OCI-LY7 (cell line): ENCODE data around the gene DNASE1L3. TPM values are rescaled to one million over a fixed set of nuclear protein-coding genes. Genes with fewer than 3 reads are reported as not detected.

ENCODE experiments used
- BruUV-seq: library from RNA; stranded (reverse); fragments of 400-500 nt; replicated peaks from 2 replicates; lab custom pipeline; 2021; lab: Mats Ljungman, UMichigan
- CTCF ChIA-PET: fragments of 300-600 bp; sonication (Branson Sonifier 250); formaldehyde crosslinking; loops from one replicate; lab custom pipeline; 2022; ENCODE audit warnings: antibody characterized with exemption; ENCODE audit not compliant: unreplicated experiment; lab: Charles Lee
- POLR2A ChIA-PET: fragments of 300-600 bp; sonication (Branson Sonifier 250); formaldehyde crosslinking; loops from one replicate; lab custom pipeline; 2022; ENCODE audit warnings: antibody characterized with exemption; lab: Charles Lee
- DNase-seq: peaks from one replicate; pipeline ENCODE4 v3.0.0-alpha.2; 2015; ENCODE audit warnings: low spot score
- H2AFZ ChIP-seq: fragments of 200-600 bp; sonication (generic), shearing (Covaris generic); 2 replicates; pipeline ENCODE4 v1.6.1; 2014; ENCODE audit warnings: mild to moderate bottlenecking, antibody characterized with exemption, low read length, moderate library complexity
- H3K27ac ChIP-seq: fragments of 200-600 bp; sonication (generic); 2 replicates; pipeline ENCODE4 v1.5.1; 2014; ENCODE audit warnings: mixed run types, low read depth, mild to moderate bottlenecking, moderate library complexity, low read length, inconsistent platforms; ENCODE audit not compliant: poor library complexity, severe bottlenecking
- H3K36me3 ChIP-seq: fragments of 200-600 bp; sonication (generic); 2 replicates; pipeline ENCODE4 v1.6.1; 2014; ENCODE audit warnings: mild to moderate bottlenecking, antibody characterized with exemption, low read length, moderate library complexity, mixed read lengths; ENCODE audit not compliant: insufficient read depth
- H3K4me1 ChIP-seq: fragments of 200-600 bp; sonication (generic); 2 replicates; pipeline ENCODE4 v1.5.1; 2014; ENCODE audit warnings: mild to moderate bottlenecking, low read length; ENCODE audit not compliant: insufficient read depth, poor library complexity, severe bottlenecking
- H3K4me2 ChIP-seq: fragments of 200-600 bp; sonication (generic); 2 replicates; pipeline ENCODE4 v1.6.1; 2014; ENCODE audit warnings: mild to moderate bottlenecking, low read length
- H3K4me3 ChIP-seq: fragments of 200-600 bp; sonication (generic); 2 replicates; pipeline ENCODE4 v1.5.1; 2014; ENCODE audit warnings: mild to moderate bottlenecking, low read depth, low read length; ENCODE audit not compliant: poor library complexity, severe bottlenecking
- H3K79me2 ChIP-seq: fragments of 200-600 bp; sonication (generic); 2 replicates; pipeline ENCODE4 v1.6.1; 2016; ENCODE audit warnings: low read depth, mild to moderate bottlenecking, low read length, moderate library complexity, mixed read lengths; ENCODE audit not compliant: insufficient read depth
- H3K9me2 ChIP-seq: fragments of 200-600 bp; sonication (generic); 2 replicates; pipeline ENCODE4 v1.6.1; 2016; ENCODE audit warnings: mild to moderate bottlenecking, low read length, mixed read lengths; ENCODE audit not compliant: insufficient read depth
- H3K9me3 ChIP-seq: fragments of 200-600 bp; sonication (generic); 2 replicates; pipeline ENCODE4 v1.6.1; 2014; ENCODE audit warnings: mild to moderate bottlenecking, mixed run types, low read length, mixed read lengths
- H4K20me1 ChIP-seq: fragments of 200-600 bp; sonication (generic); 2 replicates; pipeline ENCODE4 v1.6.1; 2014; ENCODE audit warnings: mild to moderate bottlenecking, antibody characterized with exemption, low read length, moderate library complexity, mixed read lengths; ENCODE audit not compliant: insufficient read depth
- CTCF ChIP-seq: fragments of 200-600 bp; sonication (generic); conservative IDR thresholded peaks from 2 replicates; pipeline ENCODE4 v1.5.1; 2014; ENCODE audit warnings: mild to moderate bottlenecking, antibody characterized with exemption, low read length, moderate library complexity, mixed read lengths
- EZH2phosphoT487 ChIP-seq: fragments of 200-600 bp; sonication (generic); IDR thresholded peaks from 2 replicates; pipeline ENCODE4 v1.6.1; 2018; ENCODE audit warnings: low read depth, borderline replicate concordance, mild to moderate bottlenecking, mixed run types, antibody characterized with exemption, low read length, moderate library complexity, mixed read lengths
- intact Hi-C: fragments of 100-400 bp; cut with micrococcal nuclease; formaldehyde crosslinking; loops from one replicate; pipeline ENCODE4 v1.10.0; 2022; ENCODE audit not compliant: unreplicated experiment
- total RNA-seq, 2 experiments: library from RNA; depleted of rRNA in 1 of 2; stranded (reverse); fragments of >200 nt in 1 of 2; shearing (Covaris generic) in 1 of 2; gene quantifications; 2 replicates each; pipeline ENCODE4 v1.2.3, GENCODE V29; 2014 to 2022

The DNASE1L3 gene
- total RNA-seq, 2 experiments from 2014 or later: 1.3 TPM; not detected in 1

GRCh38 chr3:58155838-58156237, 54.9 kb downstream of the DNASE1L3 start:
- Histone ChIP-seq H3K4me3 (no peak overlapping the region), H4K20me1 (no peaks in the 10 kb centered on the region), H3K4me1 (no peaks in the 10 kb centered on the region), H3K79me2 (no peaks in the 10 kb centered on the region), H3K27ac (no peak overlapping the region), H3K9me2 (no peaks in the 10 kb centered on the region), H3K4me2 (no peak overlapping the region), H3K9me3 (no peaks in the 10 kb centered on the region), H3K36me3 (peaks cover 3% of the 10 kb centered on the region; the same call in 1 of the 2 replicates), H2AFZ (no peak overlapping the region)
- no peak for DNase-seq
- BruUV-seq: no TSS peak
- intact Hi-C loops: no loop called here
- TF ChIP-seq EZH2phosphoT487: no peak
- TF ChIP-seq CTCF: no peak
- ChIA-PET POLR2A (no interaction called here), CTCF (no interaction called here)

GRCh38 chr3:58154626-58155449, 55.9 kb downstream of the DNASE1L3 start:
- CTCF ChIA-PET: interaction anchor here (0.5 kb wide), 1 partner anchor 23 kb away, joined by 3 read pairs; no protein-coding TSS in a partner anchor
- H2AFZ ChIP-seq: no peak overlapping the region
- intact Hi-C loops: no loop called here
- no peak overlapping the region for H3K4me2 ChIP-seq
- no peak overlapping the region for H3K27ac ChIP-seq
- H4K20me1 ChIP-seq: no peaks in the 10 kb centered on the region
- DNase-seq: no peak
- no TSS peak for BruUV-seq
- H3K4me3 ChIP-seq: no peak overlapping the region
- POLR2A ChIA-PET: interaction anchor here (1.0 kb wide), 1 partner anchor 137 kb away, joined by 6 read pairs; no protein-coding TSS in a partner anchor
- TF ChIP-seq EZH2phosphoT487 (no peak), CTCF (no peak)
- no peaks in the 10 kb centered on the region for H3K9me3 ChIP-seq
- no peaks in the 10 kb centered on the region for H3K79me2 ChIP-seq
- H3K36me3 ChIP-seq: peaks cover 3% of the 10 kb centered on the region; the same call in 1 of the 2 replicates
- H3K4me1 ChIP-seq: no peaks in the 10 kb centered on the region
- H3K9me2 ChIP-seq: no peaks in the 10 kb centered on the region

- Histone ChIP-seq H4K20me1 (no peaks in the 10 kb centered on the region), H3K4me2 (no peak overlapping the region), H3K27ac (no peak overlapping the region), H2AFZ (no peak overlapping the region), H3K9me2 (no peaks in the 10 kb centered on the region), H3K4me1 (no peaks in the 10 kb centered on the region), H3K36me3 (peaks cover 3% of the 10 kb centered on the region; the same call in 1 of the 2 replicates), H3K4me3 (no peak overlapping the region), H3K79me2 (no peaks in the 10 kb centered on the region), H3K9me3 (no peaks in the 10 kb centered on the region)
- DNase-seq: no peak
- no peak for TF ChIP-seq CTCF
- no peak for TF ChIP-seq EZH2phosphoT487
- ChIA-PET CTCF (no interaction called here), POLR2A (no interaction called here)
- intact Hi-C loops: no loop called here
- no TSS peak for BruUV-seq
These were observed 57.4 kb downstream of the DNASE1L3 start for GRCh38 chr3:58153371-58153770.
